ENCODE data around the gene LYAR. TPM values are rescaled to one million over a fixed set of nuclear protein-coding genes. Genes with fewer than 3 reads are reported as not detected.

The LYAR gene
- total RNA-seq, 1 donor from 2014 or later = 16.1 TPM

- no peak for ATAC-seq
These were observed 26.2 kb upstream of the LYAR start for GRCh38 chr4:4316150-4316495.

GRCh38 chr4:4315461-4316149 is 25.7 kb upstream of the LYAR start:
- no peak for ATAC-seq

GRCh38 chr4:4311193-4311592 is 21.2 kb upstream of the LYAR start:
- no peak for ATAC-seq

DNA sequence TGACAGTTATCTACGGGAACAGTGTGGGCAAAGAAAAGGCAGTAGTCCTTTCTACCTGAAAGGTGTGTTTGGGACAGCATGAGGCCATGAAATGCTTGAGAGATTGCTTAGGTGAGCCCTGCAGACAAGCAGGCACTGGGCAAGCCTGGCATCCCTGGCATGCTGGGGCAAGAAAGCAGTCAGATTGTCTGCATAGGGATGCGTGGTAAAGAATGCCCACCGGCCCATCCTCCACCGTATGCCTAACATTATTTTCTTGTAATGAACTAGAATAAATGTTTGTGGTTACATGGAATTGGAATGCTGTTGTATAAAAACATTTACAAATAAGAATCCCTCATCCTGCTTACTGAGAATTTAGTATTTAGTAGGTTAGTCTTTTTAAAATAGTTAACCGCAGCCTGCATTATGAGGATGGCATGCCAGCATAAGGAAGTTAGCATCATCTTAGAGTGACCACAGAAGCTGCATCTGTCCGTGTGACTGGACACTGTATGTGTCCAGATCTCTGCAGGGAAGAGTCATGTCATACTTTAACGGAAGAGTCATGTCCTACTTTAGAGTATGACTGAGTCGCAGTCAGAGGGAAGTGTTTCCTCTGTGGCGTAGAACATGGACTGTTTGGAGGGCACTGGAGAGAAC is 19.0 kb upstream of the LYAR start:
- no peak for ATAC-seq

GRCh38 chr4:4306920-4307319 is 17.0 kb upstream of the LYAR start:
- no peak for ATAC-seq

- peak; percentile 74 for ATAC-seq
These were observed 12.5 kb upstream of the LYAR start for GRCh38 chr4:4302416-4302815.

GRCh38 chr4:4302001-4302400 is 12.0 kb upstream of the LYAR start:
- ATAC-seq = no peak

- ATAC-seq = no peak
These were observed 9.1 kb upstream of the LYAR start for GRCh38 chr4:4299006-4299405.

GRCh38 chr4:4296283-4296846 is 6.4 kb upstream of the LYAR start:
- ATAC-seq = no peak

GRCh38 chr4:4293279-4293678 is 3.3 kb upstream of the LYAR start:
- ATAC-seq = no peak

GRCh38 chr4:4289597-4289940 is 385 bp downstream of the LYAR start:
- peak; percentile 29 for ATAC-seq

DNA sequence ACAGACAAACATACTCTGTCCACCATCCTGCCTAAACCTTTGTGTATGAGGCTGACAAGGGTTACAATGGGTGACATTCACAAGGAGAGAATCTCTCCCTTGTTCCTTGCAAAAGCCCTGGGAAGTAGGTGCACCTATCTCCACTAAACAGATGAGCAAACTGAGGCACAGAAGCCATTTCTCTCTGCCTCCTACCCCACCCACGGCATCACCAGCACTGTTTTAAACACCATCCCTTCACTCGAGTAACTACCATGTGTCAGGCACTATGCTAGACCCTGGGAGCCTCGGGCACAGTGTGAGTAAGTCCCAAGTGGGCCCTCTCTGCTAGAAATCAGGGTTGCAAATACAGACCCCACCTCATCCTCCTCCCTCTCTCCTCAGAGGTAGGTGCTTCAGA is 899 bp downstream of the LYAR start:
- ATAC-seq = no peak

DNA sequence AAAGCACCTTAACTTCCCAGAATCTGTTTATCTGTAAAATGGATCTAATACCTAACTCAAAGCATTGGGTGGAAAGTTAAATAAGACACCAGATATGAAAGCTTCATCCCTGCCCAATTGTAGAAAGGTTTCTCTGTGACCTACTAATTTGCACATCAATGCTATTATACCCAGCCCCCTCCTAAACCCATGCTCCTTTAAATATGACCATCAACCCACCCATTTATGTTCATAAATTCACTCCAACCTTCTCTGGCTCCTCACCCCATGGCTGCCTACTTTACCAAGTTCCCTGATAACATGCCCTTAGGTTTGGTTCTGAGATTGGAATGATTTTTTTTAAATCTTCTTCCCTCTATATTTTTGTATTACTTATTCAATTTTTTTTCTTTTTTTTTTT is 1.9 kb downstream of the LYAR start:
- ATAC-seq = no peak

GRCh38 chr4:4284827-4285618 is 4.9 kb downstream of the LYAR start:
- no peak for ATAC-seq

DNA sequence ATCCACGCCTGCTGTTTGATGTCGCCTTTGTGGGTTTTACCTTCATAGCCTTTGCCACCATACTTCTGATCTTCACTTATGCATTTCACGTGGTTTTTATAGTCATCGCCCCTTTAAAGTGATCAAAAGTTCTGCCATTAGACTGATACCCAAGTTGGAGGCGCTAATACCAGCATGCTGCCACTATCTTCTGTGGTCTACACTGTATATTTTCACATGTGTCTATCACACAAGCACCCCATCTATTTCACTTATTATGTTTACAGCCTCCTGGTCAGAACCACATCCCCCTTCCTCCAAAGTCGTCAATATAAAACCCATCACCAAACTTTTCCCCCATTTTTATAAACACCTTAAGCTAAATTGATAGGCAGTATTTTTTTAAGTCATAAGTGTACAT is 8.2 kb downstream of the LYAR start:
- ATAC-seq = no peak

DNA sequence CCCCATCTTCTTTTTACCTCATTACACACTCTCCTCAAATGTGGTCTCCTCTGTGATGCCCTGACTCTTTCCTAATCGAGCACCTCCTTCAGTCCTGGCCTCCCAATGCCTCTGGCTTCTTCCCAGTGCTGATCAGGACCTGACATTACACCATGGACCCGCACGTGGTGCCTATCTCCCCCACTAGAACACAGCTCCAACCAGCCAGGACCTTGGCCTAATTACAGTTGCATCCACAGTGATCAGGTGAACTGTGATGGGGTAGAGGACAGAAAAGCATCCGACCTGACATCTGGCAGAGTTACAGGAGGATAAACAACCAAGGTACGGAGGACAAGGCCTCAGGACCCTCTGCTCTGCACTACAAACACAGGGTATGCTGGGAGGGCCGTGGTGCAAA is 12.4 kb downstream of the LYAR start:
- no peak for ATAC-seq

DNA sequence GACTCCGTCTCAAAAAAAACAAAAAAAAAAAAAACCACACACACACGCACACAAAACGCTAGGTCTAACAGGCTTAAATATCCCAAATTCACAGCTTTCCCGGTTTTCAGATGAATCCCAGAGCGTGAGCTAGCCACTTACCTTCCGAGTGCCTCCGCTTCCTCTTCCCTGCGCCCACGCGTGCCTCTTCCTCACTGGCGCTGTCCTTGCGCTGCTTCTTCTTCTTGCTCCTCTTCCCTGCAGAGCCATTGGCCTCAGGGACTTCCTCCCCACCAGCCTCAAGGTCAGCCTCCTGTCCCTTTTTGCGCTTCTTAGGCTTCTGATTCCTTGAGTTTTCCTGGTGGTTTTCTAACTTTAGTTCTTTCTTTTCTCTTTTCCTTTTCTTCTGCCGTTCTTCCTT is 15.7 kb downstream of the LYAR start:
- no peak for ATAC-seq

DNA sequence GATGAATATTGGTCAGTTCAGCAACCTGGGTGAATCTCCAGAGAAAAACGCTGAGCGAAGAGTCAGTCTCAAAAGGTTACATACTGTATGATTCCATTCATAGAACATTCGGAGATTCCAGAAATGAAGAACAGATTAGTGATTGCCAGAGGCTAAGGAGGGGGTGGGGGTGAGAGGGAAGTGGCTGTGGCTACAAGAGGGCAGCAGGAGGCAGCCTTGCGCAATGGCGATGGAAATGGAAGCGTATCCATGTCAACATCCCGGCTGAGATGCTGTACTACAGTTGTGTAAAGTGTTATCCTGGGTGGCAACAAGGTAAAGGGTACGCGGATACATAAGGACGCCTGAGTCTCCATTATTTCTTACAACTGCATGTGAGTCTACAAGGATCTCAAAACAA is 18.0 kb downstream of the LYAR start:
- no peak for ATAC-seq

DNA sequence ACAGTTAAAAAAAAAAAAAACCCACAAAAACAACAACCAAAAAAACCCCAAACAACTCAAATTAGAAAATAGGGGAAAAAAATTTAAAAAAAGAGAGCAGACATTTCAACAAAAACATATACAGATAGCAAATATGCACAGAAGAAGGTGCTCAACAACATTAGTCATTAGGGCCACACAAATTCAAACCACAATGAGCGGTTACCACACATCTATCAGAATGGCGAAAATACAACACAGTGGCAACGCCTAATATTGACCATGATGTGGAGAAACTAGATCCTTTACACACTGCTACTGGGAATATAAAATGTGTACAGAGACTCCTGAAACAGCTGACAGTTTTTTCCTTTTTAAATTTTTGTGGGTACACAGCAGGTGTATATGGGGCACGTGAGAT is 19.4 kb downstream of the LYAR start:
- no peak for ATAC-seq

GRCh38 chr4:4269856-4270255 is 20.1 kb downstream of the LYAR start:
- no peak for ATAC-seq

GRCh38 chr4:4269331-4269731 is 20.6 kb downstream of the LYAR start:
- ATAC-seq = no peak

DNA sequence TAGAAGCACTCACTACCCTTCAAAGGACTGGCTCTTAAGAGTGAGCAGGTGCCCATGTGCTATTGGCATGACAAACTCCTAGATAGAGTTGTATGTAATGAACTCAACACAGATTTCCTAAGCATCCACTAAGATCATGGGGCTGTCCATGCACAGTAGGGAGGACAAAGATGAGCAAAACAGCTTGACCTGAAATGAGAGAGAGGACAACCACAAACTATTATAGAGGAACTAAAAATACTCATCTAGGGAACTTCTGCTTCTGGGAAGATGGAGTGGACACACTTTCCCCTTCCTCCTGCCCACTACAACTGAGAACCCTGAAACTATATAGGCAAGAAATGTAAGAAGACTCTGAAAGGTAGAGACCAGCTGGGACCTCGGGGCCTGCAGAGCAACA is 21.2 kb downstream of the LYAR start:
- no peak for ATAC-seq

GRCh38 chr4:4267981-4268380 is 22.0 kb downstream of the LYAR start:
- no peak for ATAC-seq

All from esophagus mucosa (tissue), 1 donor.